PFSK-1 (cell line): Measurements from ENCODE around the gene TIA1.

Source experiments
- FOXP2 ChIP-seq: optimal IDR thresholded peaks from 2 replicates; pipeline ENCODE3; 2011; ENCODE audit warnings: borderline replicate concordance, control low read depth, inconsistent platforms; ENCODE audit not compliant: insufficient read depth; ENCODE audit errors: extremely low read length, extremely low read depth
- TF ChIP-seq, protein P1 (sequence below), 2 experiments: IDR thresholded peaks; 2 replicates each; pipeline versions ENCODE4 v1.6.1 to v1.8.0; 2011 to 2012; ENCODE audit warnings: low read depth in 2 of 2, low read length in 2 of 2, control low read depth in 1 of 2, inconsistent platforms in 1 of 2, mild to moderate bottlenecking in 1 of 2, moderate library complexity in 1 of 2; ENCODE audit not compliant: insufficient read depth in 1 of 2

DNA sequence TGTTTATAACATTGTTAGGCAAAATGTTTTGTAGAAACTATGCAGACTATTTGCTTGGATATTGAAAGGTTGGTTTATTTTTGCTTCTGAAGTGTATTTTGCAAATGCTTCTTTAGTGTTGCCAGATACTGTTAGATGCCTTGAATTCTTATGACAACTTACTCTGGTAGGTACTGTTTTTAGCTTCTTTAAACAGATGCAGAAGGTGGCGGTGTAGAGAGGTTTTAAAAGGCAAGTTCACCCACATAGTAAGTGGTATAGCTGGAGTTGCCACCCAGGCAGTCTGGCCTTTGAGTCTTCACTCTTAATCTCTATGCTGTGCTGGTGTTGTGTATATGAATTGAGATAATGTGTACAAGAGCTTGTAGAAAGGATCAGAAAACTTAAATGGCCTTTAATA lies 13.1 kb upstream of the TIA1 start:
- no peak for TF ChIP-seq FOXP2
- TF ChIP-seq, protein P1, sequence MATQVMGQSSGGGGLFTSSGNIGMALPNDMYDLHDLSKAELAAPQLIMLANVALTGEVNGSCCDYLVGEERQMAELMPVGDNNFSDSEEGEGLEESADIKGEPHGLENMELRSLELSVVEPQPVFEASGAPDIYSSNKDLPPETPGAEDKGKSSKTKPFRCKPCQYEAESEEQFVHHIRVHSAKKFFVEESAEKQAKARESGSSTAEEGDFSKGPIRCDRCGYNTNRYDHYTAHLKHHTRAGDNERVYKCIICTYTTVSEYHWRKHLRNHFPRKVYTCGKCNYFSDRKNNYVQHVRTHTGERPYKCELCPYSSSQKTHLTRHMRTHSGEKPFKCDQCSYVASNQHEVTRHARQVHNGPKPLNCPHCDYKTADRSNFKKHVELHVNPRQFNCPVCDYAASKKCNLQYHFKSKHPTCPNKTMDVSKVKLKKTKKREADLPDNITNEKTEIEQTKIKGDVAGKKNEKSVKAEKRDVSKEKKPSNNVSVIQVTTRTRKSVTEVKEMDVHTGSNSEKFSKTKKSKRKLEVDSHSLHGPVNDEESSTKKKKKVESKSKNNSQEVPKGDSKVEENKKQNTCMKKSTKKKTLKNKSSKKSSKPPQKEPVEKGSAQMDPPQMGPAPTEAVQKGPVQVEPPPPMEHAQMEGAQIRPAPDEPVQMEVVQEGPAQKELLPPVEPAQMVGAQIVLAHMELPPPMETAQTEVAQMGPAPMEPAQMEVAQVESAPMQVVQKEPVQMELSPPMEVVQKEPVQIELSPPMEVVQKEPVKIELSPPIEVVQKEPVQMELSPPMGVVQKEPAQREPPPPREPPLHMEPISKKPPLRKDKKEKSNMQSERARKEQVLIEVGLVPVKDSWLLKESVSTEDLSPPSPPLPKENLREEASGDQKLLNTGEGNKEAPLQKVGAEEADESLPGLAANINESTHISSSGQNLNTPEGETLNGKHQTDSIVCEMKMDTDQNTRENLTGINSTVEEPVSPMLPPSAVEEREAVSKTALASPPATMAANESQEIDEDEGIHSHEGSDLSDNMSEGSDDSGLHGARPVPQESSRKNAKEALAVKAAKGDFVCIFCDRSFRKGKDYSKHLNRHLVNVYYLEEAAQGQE (IDR thresholded peaks at IDR 0.05; ENCODE audit: insufficient read depth in 1 of 2, low read depth in 2 of 2, low read length in 2 of 2): no peak
